Fibroblast of upper back skin (primary cell): ENCODE data around the gene IQCB1.
"Not testable (repeated sequence)": the region's sequence is repeated elsewhere in the genome, so short reads cannot be mapped to it uniquely, and the experiment has no call there.

Experiments used
- DNase-seq: peaks from one replicate; pipeline ENCODE4 v3.0.0-alpha.2; 2013

The IQCB1 gene, protein sequence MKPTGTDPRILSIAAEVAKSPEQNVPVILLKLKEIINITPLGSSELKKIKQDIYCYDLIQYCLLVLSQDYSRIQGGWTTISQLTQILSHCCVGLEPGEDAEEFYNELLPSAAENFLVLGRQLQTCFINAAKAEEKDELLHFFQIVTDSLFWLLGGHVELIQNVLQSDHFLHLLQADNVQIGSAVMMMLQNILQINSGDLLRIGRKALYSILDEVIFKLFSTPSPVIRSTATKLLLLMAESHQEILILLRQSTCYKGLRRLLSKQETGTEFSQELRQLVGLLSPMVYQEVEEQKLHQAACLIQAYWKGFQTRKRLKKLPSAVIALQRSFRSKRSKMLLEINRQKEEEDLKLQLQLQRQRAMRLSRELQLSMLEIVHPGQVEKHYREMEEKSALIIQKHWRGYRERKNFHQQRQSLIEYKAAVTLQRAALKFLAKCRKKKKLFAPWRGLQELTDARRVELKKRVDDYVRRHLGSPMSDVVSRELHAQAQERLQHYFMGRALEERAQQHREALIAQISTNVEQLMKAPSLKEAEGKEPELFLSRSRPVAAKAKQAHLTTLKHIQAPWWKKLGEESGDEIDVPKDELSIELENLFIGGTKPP

GRCh38 chr3:121834671-121835464, at the start of gene IQCB1, which contains the start of gene EAF2:
IQCB1 (minus strand) TSS chr3:121835060; CDS start chr3:121828960, 6,100 bp downstream.
EAF2 (plus strand) TSS chr3:121835209; CDS start chr3:121835286, 77 bp downstream.
- DNase-seq: peak; percentile 93

- peak; percentile 28 for DNase-seq
These were observed 48.6 kb upstream of the IQCB1 start for GRCh38 chr3:121883507-121883906.

- DNase-seq: no peak
These were observed 43.6 kb upstream of the IQCB1 start for GRCh38 chr3:121878411-121878810.

DNA sequence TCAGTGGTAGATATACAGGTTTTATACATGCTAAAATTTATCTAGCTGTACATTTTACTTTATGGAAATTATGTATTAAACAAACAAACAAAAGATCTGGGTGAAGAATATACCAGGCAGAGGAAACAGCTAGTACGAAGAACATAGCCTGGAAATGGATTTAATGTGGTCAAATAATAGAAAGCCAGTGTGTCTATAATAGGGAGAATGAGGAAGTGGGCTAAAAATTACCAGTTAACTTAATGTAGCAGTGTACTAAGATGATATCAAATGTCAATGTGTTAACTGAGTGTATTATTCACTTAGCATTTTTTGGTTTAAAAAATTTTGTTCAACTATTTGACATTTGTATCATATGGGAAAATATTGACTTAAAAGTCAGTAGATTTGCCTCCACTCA, 36.6 kb upstream of the IQCB1 start:
- no peak for DNase-seq

DNA sequence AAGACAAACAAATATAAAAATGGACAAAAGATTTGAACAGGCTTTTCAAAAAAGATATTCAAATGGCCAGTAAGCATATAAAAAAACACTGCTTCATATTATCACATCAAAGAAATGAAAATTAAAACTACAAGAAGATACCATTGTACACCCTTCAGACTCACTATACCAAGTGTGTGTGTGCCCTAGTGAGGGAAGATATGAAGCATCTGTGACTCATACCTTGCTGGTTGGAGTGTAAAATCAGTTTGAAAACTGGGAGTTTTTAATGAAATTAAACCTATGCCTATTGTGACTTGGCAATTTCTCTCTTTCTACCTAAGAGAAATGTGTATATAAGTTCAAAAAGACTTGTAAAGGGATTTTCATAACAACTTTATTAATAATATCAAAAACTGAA, 35.9 kb upstream of the IQCB1 start:
- no peak for DNase-seq

DNA sequence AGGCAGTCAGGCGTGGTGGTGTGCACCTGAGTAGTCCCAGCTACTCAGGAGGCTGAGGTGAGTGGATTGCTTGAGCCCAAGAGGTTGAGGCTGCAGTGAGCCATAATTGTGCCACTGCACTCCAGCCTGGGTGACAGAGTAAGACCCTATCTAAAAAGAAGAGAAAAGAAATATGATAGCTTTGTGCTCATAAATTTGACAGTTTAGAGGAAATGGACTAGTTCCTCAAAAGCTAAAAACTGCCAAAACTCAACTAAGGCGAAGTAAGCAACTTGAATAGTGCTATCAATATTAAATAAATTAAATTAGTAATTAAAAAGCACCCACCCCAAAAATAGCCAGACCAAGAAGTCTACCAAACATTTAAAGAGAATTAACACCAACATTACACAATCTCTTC, 34.9 kb upstream of the IQCB1 start:
- no peak for DNase-seq

DNA sequence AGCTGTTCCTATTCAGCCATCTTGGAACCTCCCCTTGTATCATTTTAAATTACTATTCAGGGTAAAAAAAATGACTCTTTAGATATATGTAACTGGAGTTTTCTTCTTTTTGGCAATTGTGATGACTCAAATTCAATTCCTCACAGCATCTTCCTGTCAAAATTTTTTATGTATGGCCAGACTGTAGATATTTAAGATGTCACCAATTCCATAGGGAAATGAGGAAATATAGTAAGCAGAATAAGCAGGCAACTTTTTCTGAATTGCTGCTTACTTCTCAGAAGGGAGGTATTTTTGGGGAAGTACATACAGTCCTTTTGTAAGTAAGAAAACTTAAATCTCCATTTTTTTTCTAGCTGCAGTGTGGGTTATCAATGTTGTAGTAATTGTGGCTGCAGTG, 28.9 kb upstream of the IQCB1 start:
- DNase-seq: no peak

GRCh38 chr3:121863247-121863646, 28.4 kb upstream of the IQCB1 start:
- not testable (repeated sequence) for DNase-seq

DNA sequence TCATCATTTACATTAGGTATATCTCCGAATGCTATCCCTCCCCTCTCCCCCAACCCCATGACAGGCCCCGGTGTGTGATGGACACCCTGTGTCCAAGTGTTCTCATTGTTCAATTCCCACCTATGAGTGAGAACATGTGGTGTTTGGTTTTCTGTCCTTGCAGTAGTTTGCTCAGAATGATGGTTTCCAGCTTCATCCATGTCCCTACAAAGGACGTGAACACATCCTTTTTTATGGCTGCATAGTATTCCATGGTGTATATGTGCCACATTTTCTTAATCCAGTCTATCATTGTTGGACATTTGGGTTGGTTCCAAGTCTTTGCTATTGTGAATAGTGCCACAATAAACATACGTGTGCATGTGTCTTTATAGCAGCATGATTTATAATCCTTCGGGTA, 22.9 kb upstream of the IQCB1 start:
- DNase-seq: not testable (repeated sequence)

GRCh38 chr3:121855555-121855954, 20.7 kb upstream of the IQCB1 start:
- DNase-seq: no peak

- DNase-seq: no peak
These were observed 17.4 kb upstream of the IQCB1 start for GRCh38 chr3:121852256-121852655.

DNA sequence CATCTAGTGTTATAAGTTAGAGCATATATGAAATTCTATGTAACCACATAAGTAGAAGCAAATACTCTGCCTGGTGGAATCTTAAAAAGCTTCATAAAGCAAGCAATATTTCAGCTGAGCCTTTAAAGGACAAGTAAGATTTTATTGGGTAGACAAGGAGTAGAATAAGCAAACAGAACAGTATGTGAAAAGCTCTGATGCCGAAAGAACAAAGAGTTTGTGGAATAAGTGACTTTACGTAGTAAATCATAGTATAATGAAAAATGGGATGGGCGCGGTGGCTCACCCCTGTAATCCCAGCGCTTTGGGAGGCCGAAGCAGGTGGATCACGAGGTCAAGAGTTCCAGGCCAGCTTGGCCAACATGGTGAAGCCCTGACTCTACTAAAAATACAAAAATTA, 10.0 kb upstream of the IQCB1 start:
- DNase-seq: no peak

DNA sequence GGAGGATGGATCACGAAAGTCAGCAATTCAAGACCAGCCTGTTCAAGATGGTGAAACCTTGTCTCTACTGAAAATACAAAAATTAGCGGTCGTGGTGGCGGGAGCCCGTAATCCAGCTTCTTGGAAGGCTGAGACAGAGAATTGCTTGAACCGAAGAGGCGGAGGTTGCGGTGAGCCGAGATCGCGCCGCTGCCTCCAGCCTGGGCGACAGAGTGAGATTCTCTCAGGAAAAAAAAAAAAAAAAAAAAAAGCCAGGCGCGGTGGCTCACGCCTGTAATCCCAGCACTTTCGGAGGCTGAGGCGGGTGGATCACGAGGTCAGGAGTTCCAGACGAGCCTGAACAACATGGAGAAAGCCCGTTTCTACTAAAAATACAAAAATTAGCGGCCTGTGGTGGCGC, 5.1 kb upstream of the IQCB1 start:
- DNase-seq: no peak

DNA sequence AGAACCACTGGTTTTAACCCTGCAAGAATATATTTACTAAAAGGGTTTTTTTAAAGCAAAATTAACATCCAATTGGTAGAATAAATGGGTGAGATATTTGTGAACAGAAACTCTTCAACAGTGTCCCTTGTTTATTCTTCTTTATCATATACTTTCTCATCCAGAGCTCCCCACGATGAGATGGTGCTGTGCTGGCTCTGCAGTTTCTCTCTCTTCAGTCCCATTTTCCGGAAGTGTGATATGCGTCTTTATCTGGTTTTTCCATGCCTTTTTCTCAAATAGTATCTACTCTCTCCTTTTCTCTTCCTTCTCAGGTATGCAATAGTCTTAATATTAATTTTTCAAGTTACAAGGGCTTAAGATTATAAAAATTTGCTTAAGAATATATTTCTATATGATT, 1.6 kb upstream of the IQCB1 start:
- DNase-seq: no peak

DNA sequence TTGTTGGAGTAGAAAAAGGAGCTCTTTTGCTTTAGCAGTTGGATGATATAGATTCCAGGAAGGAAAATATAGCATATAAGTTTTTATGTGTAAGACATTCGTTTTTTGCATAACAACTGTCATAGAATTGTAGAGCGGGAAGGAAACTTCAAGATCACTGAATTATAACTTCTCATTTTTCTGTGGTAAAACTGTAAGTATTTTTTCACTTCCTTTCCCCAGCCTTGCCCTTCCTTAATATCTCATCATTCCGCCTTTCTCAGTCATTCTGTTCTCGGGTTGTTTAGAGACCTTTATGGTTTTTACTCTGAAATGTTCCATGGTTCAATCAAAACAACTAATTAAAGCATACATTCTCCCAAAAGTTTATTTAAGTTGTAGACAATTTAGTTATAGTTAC, 1.2 kb upstream of the IQCB1 start:
- no peak for DNase-seq

DNA sequence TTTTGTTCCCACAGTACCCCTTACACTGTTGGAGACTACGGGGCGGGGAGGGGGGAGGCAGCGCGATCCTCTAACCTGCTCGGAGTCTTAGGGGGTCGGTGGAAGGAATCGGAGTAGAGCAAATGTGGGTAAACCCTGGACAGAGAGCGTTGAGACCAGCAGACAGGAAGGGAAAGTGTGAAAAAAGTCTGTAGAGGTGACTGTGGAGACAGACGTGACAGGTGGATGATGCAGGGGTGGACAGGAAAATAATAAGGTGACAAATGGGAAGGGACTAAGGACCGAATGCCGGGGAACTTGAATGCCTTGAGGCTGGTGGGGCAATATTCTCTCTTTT, 573 bp upstream of the IQCB1 start:
- no peak for DNase-seq

GRCh38 chr3:121834157-121834670, 646 bp downstream of the IQCB1 start:
- DNase-seq: peak; percentile 0

GRCh38 chr3:121822973-121823372, 11.9 kb downstream of the IQCB1 start:
- DNase-seq: no peak

DNA sequence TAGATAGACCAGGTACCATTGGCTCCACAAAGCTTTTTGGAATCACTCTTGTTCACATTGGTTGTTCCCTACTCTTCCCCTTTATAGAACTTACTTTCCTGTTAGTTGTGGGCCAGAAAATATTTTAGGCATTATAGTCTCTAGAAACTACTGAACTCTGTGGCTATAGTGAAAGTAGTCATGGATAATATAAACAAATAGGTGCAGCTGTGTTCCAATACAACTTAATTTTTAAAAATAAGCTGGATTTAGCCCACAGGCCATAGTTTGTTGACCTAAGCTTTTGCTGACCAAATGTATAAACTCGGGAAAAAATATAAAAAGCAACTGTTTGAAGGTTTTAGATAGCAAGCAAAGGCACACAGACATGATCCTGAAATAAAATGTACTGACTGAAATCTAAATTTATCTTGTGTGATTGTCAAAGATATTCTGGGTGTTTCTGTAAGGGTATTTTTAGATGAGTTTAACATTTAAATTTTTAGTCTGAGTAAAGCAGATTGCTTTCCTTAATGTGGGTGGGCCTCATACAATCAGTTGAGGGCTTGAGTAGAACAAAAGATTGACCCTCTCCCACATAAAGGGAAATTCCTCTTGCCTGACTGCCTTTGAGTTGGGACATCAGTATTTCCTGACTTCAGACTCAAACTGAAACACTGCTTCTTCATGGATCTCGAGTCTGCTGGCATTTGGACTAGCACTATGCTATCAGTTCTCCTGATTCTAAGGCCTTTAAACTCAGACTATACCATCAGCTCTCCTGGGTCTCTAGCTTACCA, 13.2 kb downstream of the IQCB1 start:
- no peak for DNase-seq

DNA sequence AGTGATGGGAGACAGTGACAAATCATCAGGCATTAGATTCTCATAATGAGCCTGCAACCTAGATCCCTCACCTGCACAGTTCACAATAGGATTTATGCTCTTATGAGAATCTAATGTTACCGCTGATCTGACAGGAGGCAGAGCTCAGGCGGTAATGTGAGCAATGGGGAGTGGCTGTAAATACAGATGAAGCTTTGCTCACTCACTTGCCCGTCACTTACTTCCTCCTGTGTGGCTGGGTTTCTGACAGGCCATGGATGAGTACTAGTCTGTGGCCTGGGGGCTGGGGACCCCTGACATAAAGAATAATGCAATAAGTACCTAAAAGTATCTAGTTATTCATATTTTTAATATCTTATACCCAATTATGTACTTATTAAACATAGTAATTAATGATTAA, 15.6 kb downstream of the IQCB1 start:
- DNase-seq: no peak

- DNase-seq: no peak
These were observed 16.3 kb downstream of the IQCB1 start for GRCh38 chr3:121818578-121818977.

GRCh38 chr3:121817753-121818152, 17.1 kb downstream of the IQCB1 start:
- no peak for DNase-seq

- no peak for DNase-seq
These were observed 25.6 kb downstream of the IQCB1 start for GRCh38 chr3:121809249-121809648.
